HG03196 (cell line): ENCODE results near the gene ZFYVE26.
"Not testable (repeated sequence)": the region's sequence is repeated elsewhere in the genome, so short reads cannot be mapped to it uniquely, and the experiment has no call there.

Experiments used
- ATAC-seq: cut with Tn5 transposase; IDR thresholded peaks from one replicate; pipeline ENCODE4 v1.9.1; 2021; ENCODE audit not compliant: unreplicated experiment

Gene ZFYVE26

GRCh38 chr14:67759916-67760315, 56.5 kb downstream of the ZFYVE26 start:
- no peak for ATAC-seq

GRCh38 chr14:67757175-67757574, 59.2 kb downstream of the ZFYVE26 start:
- ATAC-seq, result no peak

GRCh38 chr14:67756496-67756895, 59.9 kb downstream of the ZFYVE26 start:
- ATAC-seq, result no peak

GRCh38 chr14:67749341-67750084, 66.9 kb downstream of the ZFYVE26 start:
- ATAC-seq, result no peak

GRCh38 chr14:67748312-67748711, 68.1 kb downstream of the ZFYVE26 start:
- ATAC-seq, result no peak

GRCh38 chr14:67746927-67747326, 69.5 kb downstream of the ZFYVE26 start:
- no peak for ATAC-seq

GRCh38 chr14:67744046-67744445, 72.3 kb downstream of the ZFYVE26 start:
- ATAC-seq, result no peak

- ATAC-seq, result no peak
Observed at GRCh38 chr14:67738740-67739504, 77.5 kb downstream of the ZFYVE26 start.

GRCh38 chr14:67736771-67737170, 79.6 kb downstream of the ZFYVE26 start:
- no peak for ATAC-seq

GRCh38 chr14:67735336-67736147, 80.8 kb downstream of the ZFYVE26 start:
- ATAC-seq, result no peak

GRCh38 chr14:67734675-67735074, 81.7 kb downstream of the ZFYVE26 start:
- no peak for ATAC-seq

- ATAC-seq, result no peak
Observed at GRCh38 chr14:67733616-67734015, 82.8 kb downstream of the ZFYVE26 start.

GRCh38 chr14:67729072-67729885, 87.1 kb downstream of the ZFYVE26 start:
- no peak for ATAC-seq

GRCh38 chr14:67728258-67728657, 88.1 kb downstream of the ZFYVE26 start:
- ATAC-seq, result no peak

GRCh38 chr14:67727361-67727760, 89.0 kb downstream of the ZFYVE26 start:
- no peak for ATAC-seq

- ATAC-seq, result no peak
Observed at GRCh38 chr14:67725171-67725570, 91.2 kb downstream of the ZFYVE26 start.

- ATAC-seq, result no peak
Observed at GRCh38 chr14:67722293-67722692, 94.1 kb downstream of the ZFYVE26 start.

GRCh38 chr14:67721875-67722274, 94.5 kb downstream of the ZFYVE26 start:
- ATAC-seq, result no peak

GRCh38 chr14:67719866-67720265, 96.5 kb downstream of the ZFYVE26 start:
- ATAC-seq, result no peak

GRCh38 chr14:67719385-67719784, 97.0 kb downstream of the ZFYVE26 start:
- not testable (repeated sequence) for ATAC-seq

- no peak for ATAC-seq
Observed at GRCh38 chr14:67718265-67718664, 98.1 kb downstream of the ZFYVE26 start.
